ENCODE measurements around the gene SEMA3F. TPM values are rescaled to one million over a fixed set of nuclear protein-coding genes. Genes with fewer than 3 reads are reported as not detected.
A peak's percentile ranks its signal among the peaks of the same experiment; 100 is the strongest.

The SEMA3F gene
- total and polyA plus RNA-seq, 2 of the 4 experiments (the other 2 are of a cell fraction), result 7.3 to 23.3 TPM

- Histone ChIP-seq H4K91ac (ENCODE audit: insufficient read depth, low read depth, low read length) (no peak overlapping the region), H3K9me1 (ENCODE audit: insufficient read depth, low read length) (no peaks in the 10 kb centered on the region), H3K36me3 (ENCODE audit: control insufficient read depth, insufficient read depth, low read length) (no peaks in the 10 kb centered on the region), H2BK5ac (ENCODE audit: low read depth, low read length, poor library complexity, severe bottlenecking) (no peak overlapping the region), H3K4me1 (ENCODE audit: control insufficient read depth, insufficient read depth, low read length) (peaks cover 2% of the 10 kb centered on the region; the same call in 1 of the 2 replicates), H2AK9ac (replicated peaks; ENCODE audit: low read depth, low read length, poor library complexity) (peak overlapping the region; percentile 57), H4K5ac (ENCODE audit: low read depth, low read length) (no peak overlapping the region), H4K20me1 (ENCODE audit: insufficient read depth, low read length) (no peaks in the 10 kb centered on the region; the same call in 1 of the 2 replicates), H4K8ac (ENCODE audit: low read depth in 2 of 2, low read length in 2 of 2) (no peak overlapping the region), H3K4me2 (ENCODE audit: low read depth, low read length) (no peak overlapping the region), H2BK120ac (ENCODE audit: low read depth, low read length) (no peak overlapping the region), H2BK15ac (ENCODE audit: low read depth, low read length) (no peak overlapping the region), H3K4ac (ENCODE audit: low read depth, low read length) (no peak overlapping the region), H3K27me3 (ENCODE audit: control insufficient read depth, insufficient read depth, low read length) (peaks cover 63% of the 10 kb centered on the region), H3K18ac (ENCODE audit: low read depth, low read length) (no peak overlapping the region), H3K27ac (ENCODE audit: insufficient read depth, low read length) (no peak overlapping the region), H2AK5ac (ENCODE audit: low read depth, low read length) (no peak overlapping the region), H3K4me3 (ENCODE audit: insufficient read depth, low read depth, low read length) (no peak overlapping the region), H3K9me3 (ENCODE audit: control insufficient read depth, insufficient read depth, low read length) (no peaks in the 10 kb centered on the region), H3K56ac (ENCODE audit: extremely low read depth, insufficient read depth, low read length) (no peak overlapping the region), H3K23ac (ENCODE audit: low read depth, low read length) (no peak overlapping the region), H3K14ac (replicated peaks; ENCODE audit: low read depth, low read length) (no peak overlapping the region), H3K9ac (ENCODE audit: low read depth, low read length) (no peak overlapping the region), H3K79me1 (ENCODE audit: low read depth in 1 of 2, low read length in 2 of 2) (no peaks in the 10 kb centered on the region), H2BK20ac (ENCODE audit: low read depth, low read length) (no peak overlapping the region), H2AFZ (replicated peaks; ENCODE audit: low read length, poor library complexity) (no peak overlapping the region)
- ATAC-seq (ENCODE audit: low read depth) (no peak), DNase-seq (no peak)
- WGBS, 2 experiments (ENCODE audit: extremely low coverage in 2 of 2, insufficient read length in 1 of 2), result 67% methylated on average over 3 of the region's 10 CpGs; no CpG with 5 or more reads in 1 of the 2 experiments
- intact Hi-C loops (cut with micrococcal nuclease), result no loop called here
- dilution Hi-C loops (cut with HindIII; ENCODE audit: low sequenced_read_pairs, unreplicated experiment), result no loop called here
- TF ChIP-seq POLR2A (IDR thresholded peaks at IDR 0.05; ENCODE audit: low read depth, low read length), result no peak
- TF ChIP-seq RCOR1 (IDR thresholded peaks at IDR 0.05; ENCODE audit: insufficient replicate concordance, low read length), result no peak
- TF ChIP-seq BHLHE40 (IDR thresholded peaks at IDR 0.05; ENCODE audit: low read depth, low read length), result no peak
- TF ChIP-seq MAFK (IDR thresholded peaks at IDR 0.05; ENCODE audit: low read depth, low read length), result no peak
- TF ChIP-seq RFX5 (IDR thresholded peaks at IDR 0.05; ENCODE audit: low read depth, low read length), result no peak
- TF ChIP-seq USF2 (IDR thresholded peaks at IDR 0.05; ENCODE audit: low read depth, low read length), result no peak
- TF ChIP-seq SMC3 (IDR thresholded peaks at IDR 0.05; ENCODE audit: low read depth, low read length), result no peak
- TF ChIP-seq MXI1 (IDR thresholded peaks at IDR 0.05; ENCODE audit: borderline replicate concordance, low read depth, low read length), result no peak
- TF ChIP-seq MAZ (IDR thresholded peaks at IDR 0.05; ENCODE audit: borderline replicate concordance, low read depth, low read length), result no peak
- no peak for TF ChIP-seq ELK1 (IDR thresholded peaks at IDR 0.05; ENCODE audit: borderline replicate concordance, low read depth, low read length)
- TF ChIP-seq CEBPB (IDR thresholded peaks at IDR 0.05; ENCODE audit: low read depth, low read length), result no peak
- in situ Hi-C loops (cut with MboI; ENCODE audit: low sequenced_read_pairs), result no loop called here
- ChIA-PET POLR2A (ENCODE audit: unreplicated experiment) (no interaction called here), CTCF (no interaction called here)
- no TSS peak for BruUV-seq (replicated peaks)
Observed at GRCh38 chr3:50201573-50202315, 46.6 kb downstream of the SEMA3F start.
